Measurements from ENCODE around the gene MYH7B.

DNA sequence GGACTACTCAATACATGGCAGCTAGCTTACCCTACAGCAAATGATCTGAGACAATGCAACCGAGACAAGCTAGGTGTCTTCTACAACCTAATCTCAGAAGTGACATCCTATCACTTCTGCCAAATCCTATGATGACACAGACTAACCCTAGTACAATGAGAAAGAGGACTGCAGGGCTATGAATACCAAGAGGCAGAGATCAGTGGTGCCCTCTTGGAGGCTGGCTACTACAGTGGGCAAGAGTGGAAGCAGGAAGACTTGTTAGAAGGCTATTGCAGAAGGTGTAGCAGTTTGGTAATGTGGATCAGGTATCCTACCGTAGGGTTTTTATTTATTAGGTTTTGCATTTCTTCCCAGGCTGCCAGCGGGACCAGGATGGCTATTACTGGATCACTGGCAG is 30.3 kb upstream of the MYH7B start:
- TF ChIP-seq, protein P1, sequence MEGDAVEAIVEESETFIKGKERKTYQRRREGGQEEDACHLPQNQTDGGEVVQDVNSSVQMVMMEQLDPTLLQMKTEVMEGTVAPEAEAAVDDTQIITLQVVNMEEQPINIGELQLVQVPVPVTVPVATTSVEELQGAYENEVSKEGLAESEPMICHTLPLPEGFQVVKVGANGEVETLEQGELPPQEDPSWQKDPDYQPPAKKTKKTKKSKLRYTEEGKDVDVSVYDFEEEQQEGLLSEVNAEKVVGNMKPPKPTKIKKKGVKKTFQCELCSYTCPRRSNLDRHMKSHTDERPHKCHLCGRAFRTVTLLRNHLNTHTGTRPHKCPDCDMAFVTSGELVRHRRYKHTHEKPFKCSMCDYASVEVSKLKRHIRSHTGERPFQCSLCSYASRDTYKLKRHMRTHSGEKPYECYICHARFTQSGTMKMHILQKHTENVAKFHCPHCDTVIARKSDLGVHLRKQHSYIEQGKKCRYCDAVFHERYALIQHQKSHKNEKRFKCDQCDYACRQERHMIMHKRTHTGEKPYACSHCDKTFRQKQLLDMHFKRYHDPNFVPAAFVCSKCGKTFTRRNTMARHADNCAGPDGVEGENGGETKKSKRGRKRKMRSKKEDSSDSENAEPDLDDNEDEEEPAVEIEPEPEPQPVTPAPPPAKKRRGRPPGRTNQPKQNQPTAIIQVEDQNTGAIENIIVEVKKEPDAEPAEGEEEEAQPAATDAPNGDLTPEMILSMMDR (IDR thresholded peaks at IDR 0.05): no peak
- no peak for TF ChIP-seq POLR2A (IDR thresholded peaks at IDR 0.05)

Data from testis (tissue), 2 donors.